Cerebellar cortex (tissue), 1 donor: Measurements from ENCODE around the gene GLO1.

Experiments used
- DNase-seq: peaks from one replicate; pipeline ENCODE4 v3.0.0-alpha.2; 2015; ENCODE audit warnings: low spot score

The GLO1 gene

GRCh38 chr6:38702558-38703397, at the start of gene GLO1:
TSS of gene GLO1 (minus strand) at chr6:38703145. CDS start at chr6:38703054, 91 bp downstream.
- peak; percentile 99 for DNase-seq

GRCh38 chr6:38750968-38751615, 48.1 kb upstream of the GLO1 start:
- no peak for DNase-seq

DNA sequence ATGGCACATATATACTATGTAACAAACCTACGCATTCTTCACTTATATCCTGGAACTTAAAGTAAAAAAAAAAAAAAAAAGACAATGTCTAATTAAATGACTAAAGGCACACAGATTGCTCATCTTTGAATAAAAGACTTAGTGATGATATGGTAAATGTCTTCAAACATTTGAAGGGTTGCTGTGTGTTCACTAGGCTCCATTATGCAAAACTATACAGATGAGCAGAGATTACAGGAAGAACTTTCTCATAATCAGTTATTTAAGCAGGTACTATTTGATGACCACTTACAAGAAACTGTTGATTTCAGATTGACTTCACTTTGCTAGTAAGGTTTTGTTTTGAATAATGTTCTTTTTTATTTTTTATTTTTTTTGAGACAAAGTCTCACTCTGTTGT, 46.5 kb upstream of the GLO1 start:
- no peak for DNase-seq

DNA sequence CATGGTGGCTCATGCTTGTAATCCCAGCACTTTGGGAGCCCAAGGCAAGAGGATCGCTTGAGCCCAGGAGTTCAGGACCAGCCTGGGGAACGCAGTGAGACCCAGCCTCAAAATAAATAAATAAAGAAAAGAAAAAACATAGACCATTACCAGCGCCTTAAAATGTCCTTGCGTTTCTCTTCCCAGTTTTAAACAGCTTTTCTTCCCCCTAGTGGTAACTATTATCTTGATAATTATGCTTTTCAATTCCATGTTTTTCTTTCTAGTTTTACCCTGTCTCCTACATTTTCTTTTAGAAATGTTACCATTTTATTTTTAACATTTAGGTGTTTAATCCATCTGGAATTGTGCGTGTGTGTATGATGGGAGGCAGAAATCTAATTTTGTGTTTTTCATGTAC, 36.6 kb upstream of the GLO1 start:
- no peak for DNase-seq

DNA sequence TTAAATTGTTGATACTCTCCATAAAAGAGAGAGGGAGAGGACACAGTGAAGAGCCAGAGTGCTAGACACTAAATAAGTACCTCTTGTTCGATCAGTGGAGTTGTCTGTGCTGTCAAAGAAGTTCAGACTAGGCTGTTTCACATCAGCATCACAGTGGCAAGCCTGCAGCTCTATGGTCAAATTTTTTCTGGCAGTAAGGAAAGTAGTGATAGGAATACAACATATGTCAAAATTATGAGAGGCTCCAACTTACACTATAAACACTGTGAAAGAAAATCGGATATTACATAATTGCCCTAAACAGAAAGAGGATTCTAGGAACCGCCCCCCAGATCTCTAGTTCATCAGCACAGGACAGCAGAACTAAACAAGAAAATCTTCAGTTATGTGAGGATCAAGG, 35.3 kb upstream of the GLO1 start:
- DNase-seq = no peak

GRCh38 chr6:38736951-38737350, 34.0 kb upstream of the GLO1 start:
- DNase-seq = no peak

DNA sequence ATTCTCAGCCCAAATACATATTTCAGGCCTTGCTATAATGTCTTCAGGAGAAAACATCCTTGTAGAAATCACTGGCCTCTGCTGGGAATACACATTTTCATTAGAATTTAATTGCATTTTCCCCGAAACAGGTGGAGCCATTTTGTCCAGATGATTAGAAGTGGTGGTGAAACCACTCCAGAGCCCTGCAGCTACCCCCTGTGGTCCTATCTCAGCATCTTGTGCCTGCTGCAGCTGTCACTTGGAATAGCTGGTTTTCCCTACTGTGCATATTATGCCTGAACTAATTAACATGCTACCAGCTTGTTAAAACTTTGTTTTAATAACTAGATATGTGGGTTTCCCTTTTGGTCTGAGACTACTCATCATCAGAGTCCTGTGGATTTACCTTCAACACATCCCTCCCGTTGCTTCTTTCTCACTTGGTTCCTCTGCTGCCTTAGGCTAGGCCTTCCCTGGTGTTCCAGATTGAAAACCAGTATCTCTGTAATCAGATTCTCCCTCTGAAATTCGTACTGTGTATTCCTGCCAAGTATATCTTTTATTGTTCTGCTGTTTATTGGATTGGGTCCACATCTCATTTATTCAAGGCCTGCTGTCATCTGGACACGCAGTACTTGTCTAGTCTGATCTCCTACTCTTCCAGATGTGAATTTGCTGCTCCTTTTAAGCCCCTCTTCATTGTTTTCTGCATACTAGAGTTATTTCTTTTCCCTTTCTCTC, 27.4 kb upstream of the GLO1 start:
- peak; percentile 24 for DNase-seq

- DNase-seq = no peak
These were observed 25.3 kb upstream of the GLO1 start for GRCh38 chr6:38728203-38728602.

DNA sequence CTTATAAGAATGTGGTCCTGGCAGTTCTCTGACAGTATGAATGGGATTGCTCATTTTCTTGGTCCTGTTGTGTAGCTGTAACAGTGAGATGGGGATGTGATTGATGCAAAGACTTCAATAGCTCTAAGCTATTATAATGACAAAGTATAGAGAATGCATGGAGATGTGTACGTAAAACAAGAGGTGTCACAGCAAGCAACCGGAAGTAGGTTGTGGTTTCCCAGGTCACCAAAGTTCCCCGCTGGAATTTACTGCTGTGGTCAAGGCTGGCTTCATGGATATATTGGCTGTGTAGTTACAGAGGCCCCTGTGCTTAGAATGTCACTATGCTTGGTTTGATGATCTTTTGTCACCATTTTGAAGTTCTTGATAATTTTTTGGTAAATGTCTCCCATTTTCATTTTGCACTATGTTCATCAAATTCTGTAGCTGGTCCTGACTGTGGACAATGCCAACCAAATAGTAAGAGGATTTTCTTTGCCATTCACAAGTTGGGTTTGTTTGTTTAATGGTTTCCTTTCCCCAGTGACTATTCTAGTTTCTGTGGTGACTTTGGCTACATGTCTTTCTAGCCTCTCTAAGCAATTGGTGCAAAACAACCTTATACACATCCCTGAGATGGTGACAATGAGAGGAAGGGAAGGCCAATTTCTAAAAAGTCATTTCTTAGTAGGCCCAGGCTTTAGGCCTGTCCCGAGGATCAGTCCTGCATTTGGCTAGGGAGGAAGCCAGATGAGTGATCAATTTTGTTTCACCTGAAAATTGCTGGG, 22.7 kb upstream of the GLO1 start:
- no peak for DNase-seq

DNA sequence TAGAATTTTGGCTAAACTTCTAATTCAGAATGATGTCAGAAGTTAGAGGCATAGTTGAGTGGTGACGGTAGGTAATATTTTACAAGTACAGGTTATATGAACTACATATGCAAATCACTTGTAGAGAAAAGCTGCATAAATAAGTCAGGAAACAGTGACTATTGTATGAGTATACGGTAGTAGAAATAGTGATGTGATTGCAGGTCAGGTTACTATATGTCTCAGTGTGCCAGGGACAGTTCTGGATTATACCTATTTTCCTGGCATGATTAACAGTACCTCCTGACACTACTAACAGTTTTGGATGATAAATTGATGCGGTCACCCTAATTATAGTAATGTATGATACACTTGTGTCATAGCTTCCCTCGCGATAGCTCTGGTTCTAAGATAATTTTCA, 21.4 kb upstream of the GLO1 start:
- DNase-seq = no peak

- DNase-seq = no peak
These were observed 20.8 kb upstream of the GLO1 start for GRCh38 chr6:38723783-38724182.

DNA sequence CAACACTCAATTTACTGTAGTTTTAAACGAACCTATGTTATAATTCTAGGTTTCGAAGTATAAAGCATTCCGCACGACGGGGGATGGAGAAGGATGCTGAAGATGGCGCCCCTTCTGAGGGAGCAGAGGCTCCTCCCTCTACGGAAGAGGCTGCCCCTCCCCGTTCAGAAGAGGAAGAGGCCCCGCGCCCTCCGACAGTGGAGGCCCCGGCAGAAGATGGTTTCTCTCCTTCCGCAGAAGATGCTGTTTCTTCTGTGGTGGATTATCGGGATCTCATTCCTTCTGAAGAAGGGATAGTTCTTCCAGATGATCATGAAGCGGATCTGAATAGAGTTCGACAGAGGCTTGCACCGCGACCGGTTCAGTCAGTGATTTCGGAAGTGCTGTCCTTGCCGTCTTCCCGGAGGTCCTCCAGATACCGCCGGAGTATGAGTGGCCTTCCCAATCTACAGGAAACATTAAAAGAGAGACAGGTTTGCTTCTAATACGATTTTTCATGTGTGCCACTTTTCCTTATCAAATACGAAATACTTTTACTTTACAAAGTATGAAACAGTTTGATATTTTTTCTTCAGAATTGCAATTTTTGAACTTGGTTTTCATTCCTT, 19.9 kb upstream of the GLO1 start:
- no peak for DNase-seq

GRCh38 chr6:38722038-38722437, 19.1 kb upstream of the GLO1 start:
- no peak for DNase-seq

DNA sequence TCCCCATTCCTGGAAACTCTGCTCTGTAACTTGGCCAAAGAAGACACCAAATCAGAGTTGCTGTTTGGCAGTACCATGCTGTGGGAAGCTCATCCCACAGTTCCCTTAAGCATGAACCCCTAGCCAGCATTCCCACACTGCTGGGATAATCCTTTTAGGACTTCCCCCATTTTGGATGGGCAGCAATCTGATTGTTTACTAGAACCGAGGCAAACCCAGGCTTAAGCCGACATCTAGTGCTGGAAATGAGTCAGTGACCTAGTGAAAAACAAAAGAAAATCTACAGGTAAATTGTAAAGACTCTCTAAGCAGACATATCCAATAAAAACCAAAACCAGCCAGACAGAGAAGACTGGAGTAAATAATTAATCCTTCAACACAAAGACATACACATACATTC, 17.4 kb upstream of the GLO1 start:
- no peak for DNase-seq

GRCh38 chr6:38719358-38719757, 16.4 kb upstream of the GLO1 start:
- DNase-seq = no peak

DNA sequence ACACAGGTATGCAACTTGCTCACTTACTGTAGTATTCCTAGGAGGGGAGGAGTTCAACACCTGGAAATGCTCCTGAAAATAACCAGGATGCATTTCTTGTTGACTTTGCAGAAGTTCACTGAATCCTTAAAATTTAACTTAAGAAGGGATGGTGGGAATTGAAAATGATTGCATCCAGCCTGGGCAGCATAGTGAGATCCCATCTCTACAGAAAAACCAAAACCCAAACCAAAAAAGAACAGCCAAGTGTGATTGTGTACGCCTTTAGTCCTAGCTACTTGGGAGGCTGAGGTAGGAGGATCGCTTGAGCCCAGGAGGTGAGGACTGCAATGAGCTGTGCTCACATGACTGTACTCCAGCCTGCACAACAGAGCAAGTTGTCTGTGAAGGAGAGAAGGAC, 13.9 kb upstream of the GLO1 start:
- no peak for DNase-seq

DNA sequence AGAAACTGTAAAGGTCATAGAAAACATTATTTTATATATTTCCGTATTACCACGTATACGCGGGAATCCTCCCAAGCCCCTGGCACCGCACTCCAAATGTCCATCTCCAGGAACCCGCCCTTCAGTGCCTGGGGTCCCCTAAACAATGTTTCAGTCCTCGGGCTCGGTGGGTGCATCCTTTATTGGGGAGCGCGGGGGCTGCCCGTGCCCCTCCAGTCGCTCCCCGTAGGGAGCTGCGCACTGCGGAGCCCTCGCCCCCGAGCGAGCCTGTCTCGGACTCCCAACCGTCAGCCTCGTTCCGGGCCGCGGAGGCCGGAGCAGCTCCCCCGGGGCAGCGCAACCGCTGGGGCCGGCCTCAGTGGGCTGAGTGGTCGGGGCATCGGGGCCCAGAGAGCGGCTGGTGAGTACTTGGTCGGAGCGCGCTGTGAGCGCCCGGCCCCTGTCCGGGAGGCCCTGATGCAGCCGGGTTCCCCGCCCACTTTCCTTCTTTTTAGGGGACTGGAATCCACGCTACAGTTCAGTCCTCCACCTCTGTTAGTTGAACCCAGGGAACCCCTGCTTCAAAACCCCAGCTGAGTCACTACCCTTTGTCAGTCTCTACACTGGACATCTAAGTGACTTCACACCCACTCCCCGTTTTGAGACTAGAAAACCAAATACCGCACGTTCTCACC, 12.2 kb upstream of the GLO1 start, which contains the start of gene DNAH8:
Gene DNAH8, plus strand, starts transcription at position 296 of the 674 bp plus-strand sequence. CDS start 7,499 bp downstream, outside the sequence.
- DNase-seq = no peak

DNA sequence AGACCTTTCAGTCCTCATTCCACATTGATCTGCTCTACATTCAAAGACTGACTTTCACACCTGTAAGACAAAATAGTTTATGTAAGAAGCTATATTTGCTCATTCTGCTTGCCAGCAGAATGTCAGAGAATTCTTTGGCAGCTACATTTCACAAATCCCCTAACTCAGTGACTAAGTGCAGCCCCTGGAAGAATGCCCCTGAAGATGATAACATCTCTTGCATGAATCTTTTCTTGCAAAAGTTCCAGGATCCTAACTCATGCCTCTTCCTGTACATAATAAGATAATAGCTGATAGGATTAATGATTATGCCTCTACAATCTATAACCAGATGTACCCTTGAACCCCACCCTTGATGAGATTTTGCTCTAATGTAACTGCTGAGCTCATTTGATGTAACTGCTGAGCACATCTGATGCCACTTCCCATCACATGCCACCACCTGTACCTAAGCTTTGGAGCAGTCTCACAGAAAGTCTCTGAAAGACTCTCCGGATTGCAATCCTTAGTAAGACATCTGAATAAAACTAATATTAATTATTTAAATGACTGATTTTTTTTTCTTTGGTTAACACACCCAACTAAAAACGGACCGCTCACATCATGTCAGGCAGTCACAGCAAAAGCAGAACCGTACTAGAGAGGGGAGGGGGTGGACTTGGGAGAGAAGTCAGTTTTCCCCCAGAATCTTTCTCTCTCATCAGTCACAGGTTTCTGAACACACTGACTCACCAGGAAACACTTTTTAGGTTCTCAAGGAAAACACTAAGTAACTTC, 11.5 kb upstream of the GLO1 start:
- DNase-seq = no peak

DNA sequence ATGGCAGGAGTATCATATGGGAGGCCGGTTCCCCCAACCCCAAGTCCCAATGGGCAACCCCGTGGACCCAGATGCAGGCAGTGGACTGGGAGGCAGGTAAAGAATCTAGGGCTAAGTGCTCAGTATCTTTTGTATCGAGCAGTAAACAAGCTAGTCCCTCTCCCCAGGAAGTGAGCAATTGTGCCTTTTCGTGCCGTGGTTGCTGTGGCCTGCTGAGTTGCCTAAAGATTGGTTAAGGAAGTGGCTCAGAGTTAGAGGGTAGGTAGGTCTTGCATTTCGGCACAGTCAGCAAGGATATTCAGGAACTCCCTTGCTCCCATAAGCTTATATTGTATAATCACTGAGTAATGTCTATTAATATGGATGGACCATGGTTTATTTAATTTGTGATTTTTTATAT, 10.9 kb upstream of the GLO1 start:
- no peak for DNase-seq

- DNase-seq = no peak
These were observed 5.6 kb upstream of the GLO1 start for GRCh38 chr6:38708496-38708895.
